Astrocyte (in vitro differentiated cells and primary cell): ENCODE results near the gene ZDHHC11. TPM values are rescaled to one million over a fixed set of nuclear protein-coding genes. Genes with fewer than 3 reads are reported as not detected.

Source experiments
- DNase-seq: peaks from one replicate; pipeline ENCODE4 v3.0.0-alpha.2; 2010; ENCODE audit warnings: low read depth
- FAIRE-seq: peaks from 2 replicates; lab custom pipeline; 2011; peaks lifted over from hg19 to GRCh38; lab: Jason Lieb, UNC
- H2AFZ ChIP-seq: 2 replicates; pipeline ENCODE4 v1.6.0; 2012; ENCODE audit warnings: low read depth, low read length, inconsistent platforms
- H3K27ac ChIP-seq: 2 replicates; pipeline ENCODE4 v1.5.1; 2011; ENCODE audit warnings: low read depth, low read length, inconsistent platforms
- H3K27me3 ChIP-seq: 2 replicates; pipeline ENCODE4 v1.6.0; 2011; ENCODE audit warnings: low read length, inconsistent platforms; ENCODE audit not compliant: insufficient read depth
- H3K36me3 ChIP-seq: 2 replicates; pipeline ENCODE4 v1.5.1; 2011; ENCODE audit warnings: low read length, inconsistent platforms; ENCODE audit not compliant: insufficient read depth
- H3K4me1 ChIP-seq: 2 replicates; pipeline ENCODE4 v1.5.1; 2011; ENCODE audit warnings: low read length, inconsistent platforms; ENCODE audit not compliant: insufficient read depth
- H3K4me2 ChIP-seq: 2 replicates; pipeline ENCODE4 v1.6.0; 2012; ENCODE audit warnings: low read length, inconsistent platforms
- H3K4me3 ChIP-seq: 2 replicates; pipeline ENCODE4 v1.5.1; 2011; ENCODE audit warnings: low read depth, mild to moderate bottlenecking, low read length, inconsistent platforms; ENCODE audit not compliant: insufficient read depth
- H3K79me2 ChIP-seq: 2 replicates; pipeline ENCODE4 v1.6.0; 2012; ENCODE audit warnings: mild to moderate bottlenecking, low read length, inconsistent platforms; ENCODE audit not compliant: insufficient read depth
- H3K9ac ChIP-seq: 2 replicates; pipeline ENCODE4 v1.6.0; 2012; ENCODE audit warnings: mild to moderate bottlenecking, low read length, inconsistent platforms
- H3K9me3 ChIP-seq: 2 replicates; pipeline ENCODE4 v1.5.1; 2012; ENCODE audit warnings: low read depth, mild to moderate bottlenecking, low read length, inconsistent platforms; ENCODE audit not compliant: insufficient read depth
- H4K20me1 ChIP-seq: 2 replicates; pipeline ENCODE4 v1.6.0; 2012; ENCODE audit warnings: low read length, inconsistent platforms; ENCODE audit not compliant: insufficient read depth
- H3K27ac Mint-ChIP-seq: one replicate; pipeline ENCODE4 v1.8.0; 2021; ENCODE audit warnings: mild to moderate bottlenecking, mixed read lengths; ENCODE audit not compliant: unreplicated experiment
- H3K27me3 Mint-ChIP-seq: one replicate; pipeline ENCODE4 v1.8.0; 2021; ENCODE audit warnings: low read depth, mixed read lengths; ENCODE audit not compliant: unreplicated experiment
- H3K36me3 Mint-ChIP-seq: one replicate; pipeline ENCODE4 v1.8.0; 2021; ENCODE audit warnings: low read depth, mixed read lengths; ENCODE audit not compliant: unreplicated experiment
- H3K4me1 Mint-ChIP-seq: one replicate; pipeline ENCODE4 v1.8.0; 2021; ENCODE audit warnings: low read depth, mixed read lengths; ENCODE audit not compliant: unreplicated experiment
- H3K4me3 Mint-ChIP-seq: one replicate; pipeline ENCODE4 v1.8.0; 2021; ENCODE audit warnings: mild to moderate bottlenecking, moderate library complexity, mixed read lengths; ENCODE audit not compliant: unreplicated experiment
- H3K9me3 Mint-ChIP-seq: one replicate; pipeline ENCODE4 v1.8.0; 2021; ENCODE audit warnings: mild to moderate bottlenecking, mixed read lengths; ENCODE audit not compliant: unreplicated experiment
- EZH2 ChIP-seq: IDR thresholded peaks from 2 replicates; pipeline ENCODE4 v1.6.1; 2012; ENCODE audit warnings: mild to moderate bottlenecking, low read length, inconsistent platforms; ENCODE audit not compliant: insufficient read depth
- total RNA-seq: library from RNA; stranded (reverse); gene quantifications from 2 replicates; pipeline ENCODE4 v1.2.1, GENCODE V29; 2021
- TF ChIP-seq, protein P1 (sequence below): IDR thresholded peaks from 2 replicates; pipeline ENCODE4 v1.5.1; 2011; ENCODE audit warnings: low read depth, mild to moderate bottlenecking, inconsistent platforms, low read length, moderate library complexity; ENCODE audit not compliant: insufficient read depth

The ZDHHC11 gene
- total RNA-seq, 1 donor from 2014 or later = 15.9 TPM

- H3K27ac ChIP-seq = no peak overlapping the region
- no peaks in the 10 kb centered on the region for H3K4me1 ChIP-seq
- FAIRE-seq (no peak), DNase-seq (no peak)
- H3K9me3 Mint-ChIP-seq = peaks cover 1% of the 10 kb centered on the region
- peaks cover 9% of the 10 kb centered on the region for H3K36me3 Mint-ChIP-seq
- H3K27ac Mint-ChIP-seq = no peak overlapping the region
- H3K27me3 ChIP-seq = no peaks in the 10 kb centered on the region
- no peak overlapping the region for H3K4me2 ChIP-seq
- H3K79me2 ChIP-seq = no peaks in the 10 kb centered on the region
- H3K4me3 Mint-ChIP-seq = no peak overlapping the region
- H4K20me1 ChIP-seq = peaks cover 53% of the 10 kb centered on the region
- TF ChIP-seq EZH2 = no peak
- H3K27me3 Mint-ChIP-seq = peaks cover 1% of the 10 kb centered on the region
- H3K9ac ChIP-seq = no peak overlapping the region
- H3K36me3 ChIP-seq = no peaks in the 10 kb centered on the region
- no peaks in the 10 kb centered on the region for H3K4me1 Mint-ChIP-seq
- no peak overlapping the region for H2AFZ ChIP-seq
- H3K9me3 ChIP-seq = no peaks in the 10 kb centered on the region
- H3K4me3 ChIP-seq = no peak overlapping the region
Measured at GRCh38 chr5:859798-860296, 9.1 kb upstream of the ZDHHC11 start.

GRCh38 chr5:859391-859790 lies 8.6 kb upstream of the ZDHHC11 start:
- H3K27ac ChIP-seq = no peak overlapping the region
- Mint-ChIP-seq H3K27me3 (peaks cover 5% of the 10 kb centered on the region), H3K4me1 (no peaks in the 10 kb centered on the region), H3K36me3 (peaks cover 9% of the 10 kb centered on the region), H3K27ac (no peak overlapping the region), H3K4me3 (no peak overlapping the region), H3K9me3 (peaks cover 1% of the 10 kb centered on the region)
- H4K20me1 ChIP-seq = peaks cover 49% of the 10 kb centered on the region
- no peaks in the 10 kb centered on the region for H3K79me2 ChIP-seq
- FAIRE-seq = no peak
- no peak for DNase-seq
- no peaks in the 10 kb centered on the region for H3K36me3 ChIP-seq
- H3K9me3 ChIP-seq = no peaks in the 10 kb centered on the region
- H3K27me3 ChIP-seq = no peaks in the 10 kb centered on the region
- H3K4me2 ChIP-seq = no peak overlapping the region
- H3K4me3 ChIP-seq = no peak overlapping the region
- H2AFZ ChIP-seq = no peak overlapping the region
- no peaks in the 10 kb centered on the region for H3K4me1 ChIP-seq
- H3K9ac ChIP-seq = no peak overlapping the region
- TF ChIP-seq, protein P1, sequence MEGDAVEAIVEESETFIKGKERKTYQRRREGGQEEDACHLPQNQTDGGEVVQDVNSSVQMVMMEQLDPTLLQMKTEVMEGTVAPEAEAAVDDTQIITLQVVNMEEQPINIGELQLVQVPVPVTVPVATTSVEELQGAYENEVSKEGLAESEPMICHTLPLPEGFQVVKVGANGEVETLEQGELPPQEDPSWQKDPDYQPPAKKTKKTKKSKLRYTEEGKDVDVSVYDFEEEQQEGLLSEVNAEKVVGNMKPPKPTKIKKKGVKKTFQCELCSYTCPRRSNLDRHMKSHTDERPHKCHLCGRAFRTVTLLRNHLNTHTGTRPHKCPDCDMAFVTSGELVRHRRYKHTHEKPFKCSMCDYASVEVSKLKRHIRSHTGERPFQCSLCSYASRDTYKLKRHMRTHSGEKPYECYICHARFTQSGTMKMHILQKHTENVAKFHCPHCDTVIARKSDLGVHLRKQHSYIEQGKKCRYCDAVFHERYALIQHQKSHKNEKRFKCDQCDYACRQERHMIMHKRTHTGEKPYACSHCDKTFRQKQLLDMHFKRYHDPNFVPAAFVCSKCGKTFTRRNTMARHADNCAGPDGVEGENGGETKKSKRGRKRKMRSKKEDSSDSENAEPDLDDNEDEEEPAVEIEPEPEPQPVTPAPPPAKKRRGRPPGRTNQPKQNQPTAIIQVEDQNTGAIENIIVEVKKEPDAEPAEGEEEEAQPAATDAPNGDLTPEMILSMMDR = no peak
- TF ChIP-seq EZH2 = no peak

DNA sequence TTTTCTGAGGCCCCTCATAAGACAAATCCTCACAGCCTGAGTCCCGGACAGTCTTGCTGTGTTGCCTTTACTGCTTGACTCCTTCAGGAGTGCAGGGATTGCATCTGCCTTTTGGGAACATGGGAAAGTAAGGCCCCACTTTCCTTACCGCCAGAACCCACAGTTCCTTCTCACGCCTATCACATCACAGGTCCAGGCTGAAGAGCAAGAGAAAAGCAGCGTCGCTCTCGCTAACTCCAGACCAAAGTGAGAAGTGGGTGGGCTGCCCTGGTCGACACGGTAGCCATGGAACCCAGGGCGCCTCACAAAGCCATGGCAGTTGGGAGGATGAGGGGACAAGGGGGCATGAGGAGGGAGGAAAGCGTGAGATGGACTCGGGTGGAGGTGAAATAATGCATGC lies 7.9 kb upstream of the ZDHHC11 start:
- H3K9me3 Mint-ChIP-seq = peaks cover 1% of the 10 kb centered on the region
- no peak overlapping the region for H3K4me2 ChIP-seq
- no peaks in the 10 kb centered on the region for H3K27me3 ChIP-seq
- no peak overlapping the region for H3K4me3 ChIP-seq
- H3K4me1 Mint-ChIP-seq = no peaks in the 10 kb centered on the region
- H3K27ac ChIP-seq = no peak overlapping the region
- no peak overlapping the region for H3K9ac ChIP-seq
- no peak overlapping the region for H2AFZ ChIP-seq
- FAIRE-seq (no peak), DNase-seq (no peak)
- TF ChIP-seq, protein P1 = no peak
- TF ChIP-seq EZH2 = no peak
- peaks cover 9% of the 10 kb centered on the region for H3K27me3 Mint-ChIP-seq
- H3K27ac Mint-ChIP-seq = no peak overlapping the region
- H3K79me2 ChIP-seq = no peaks in the 10 kb centered on the region
- H3K4me1 ChIP-seq = no peaks in the 10 kb centered on the region
- no peaks in the 10 kb centered on the region for H3K36me3 ChIP-seq
- peaks cover 6% of the 10 kb centered on the region for H3K36me3 Mint-ChIP-seq
- peaks cover 44% of the 10 kb centered on the region for H4K20me1 ChIP-seq
- H3K4me3 Mint-ChIP-seq = no peak overlapping the region
- H3K9me3 ChIP-seq = no peaks in the 10 kb centered on the region
